Prostate gland (tissue), 2 donors: Measurements from ENCODE around the gene STX16.

Experiments
- CTCF ChIP-seq, 4 experiments: fragments of 200-600 bp in 2 of 4; fragments of 450-650 bp in 2 of 4; sonication (generic) in 2 of 4; IDR thresholded peaks; 1 replicate in 3 of 4; 2 replicates in 1 of 4; pipeline ENCODE4 v1.5.1; 2016 to 2019; ENCODE audit warnings: antibody characterized with exemption in 4 of 4, mild to moderate bottlenecking in 2 of 4, moderate library complexity in 2 of 4
- POLR2A ChIP-seq: fragments of 450-650 bp; IDR thresholded peaks from one replicate; pipeline ENCODE4 v1.6.1; 2016; ENCODE audit warnings: antibody characterized with exemption, mild to moderate bottlenecking
- POLR2AphosphoS5 ChIP-seq: sonication (generic); formaldehyde crosslinking; IDR thresholded peaks from one replicate; pipeline ENCODE4 v1.6.1; 2017; ENCODE audit warnings: antibody characterized with exemption

GRCh38 chr20:58642441-58642840, 8.6 kb upstream of the STX16 start:
- TF ChIP-seq POLR2AphosphoS5, result no peak
- TF ChIP-seq CTCF (IDR thresholded peaks at IDR 0.05), result no peak
- TF ChIP-seq POLR2A, result no peak
